Left lung (tissue), 10 donors: ENCODE data around the gene U2SURP. TPM values are rescaled to one million over a fixed set of nuclear protein-coding genes. Genes with fewer than 3 reads are reported as not detected.
A peak's percentile ranks its signal among the peaks of the same experiment; 100 is the strongest.

Experiments used
- ATAC-seq: fragments of 200-7000 bp; cut with Tn5 transposase; one replicate; pipeline ENCODE4 v1.9.1; 2020; ENCODE audit warnings: moderate library complexity
- DNase-seq, 4 donors: peaks; one replicate each; pipeline ENCODE4 v3.0.0-alpha.2; 2013 to 2020
- H3K27ac ChIP-seq, 2 donors: fragments of 200-600 bp; sonication (generic) in 1 of 2; one replicate each; pipeline versions ENCODE4 v1.5.0 to v1.8.0; 2020 to 2021
- H3K27me3 ChIP-seq, 2 donors: fragments of 200-600 bp; sonication (generic) in 1 of 2; one replicate each; pipeline versions ENCODE4 v1.5.0 to v1.8.0; 2020 to 2021
- H3K36me3 ChIP-seq, 2 donors: fragments of 200-600 bp; sonication (generic) in 1 of 2; one replicate each; pipeline versions ENCODE4 v1.5.0 to v1.8.0; 2020 to 2021
- H3K4me1 ChIP-seq, 2 donors: fragments of 200-600 bp; one replicate each; pipeline ENCODE4 v1.8.0; 2021
- H3K4me3 ChIP-seq, 2 donors: fragments of 200-600 bp; sonication (generic) in 1 of 2; one replicate each; pipeline versions ENCODE4 v1.5.0 to v1.8.0; 2020 to 2021; ENCODE audit warnings: mild to moderate bottlenecking in 1 of 2
- H3K9me3 ChIP-seq, 2 donors: fragments of 200-600 bp; sonication (generic) in 1 of 2; one replicate each; pipeline versions ENCODE4 v1.5.0 to v1.8.0; 2020 to 2021
- CTCF ChIP-seq, 2 donors: fragments of 200-600 bp; sonication (generic) in 1 of 2; IDR thresholded peaks; one replicate each; pipeline versions ENCODE4 v1.5.0 to v1.8.0; 2021; ENCODE audit warnings: antibody characterized with exemption in 2 of 2
- intact Hi-C, 2 donors: fragments of 100-400 bp; cut with DNase I; formaldehyde crosslinking; loops; one replicate each; pipeline versions ENCODE4 v1.11.2 to v1.14.2; 2022
- polyA plus RNA-seq, 6 donors: library from polyadenylated mRNA; unstranded; fragments of 120-200 nt; gene quantifications; one replicate each; pipeline ENCODE4 v1.2.1, GENCODE V29; 2013; ENCODE audit not compliant: insufficient read length in 6 of 6
- total RNA-seq, 2 donors: library from RNA; stranded (reverse); fragmentation: NEBNext Ultra II Directional; extraction: Animal tissue kit (Norgen Biotek cat#: 25700); gene quantifications; one replicate each; pipeline ENCODE4 v1.2.1, GENCODE V29; 2021
- donor health status: DM: no; HTN: yes; CAD: no.
- donor health status: DM: no; HTN: no; CAD: no.

The U2SURP gene
- total and polyA plus RNA-seq, 8 donors, result 54.3 to 223 (median 180) TPM

DNA sequence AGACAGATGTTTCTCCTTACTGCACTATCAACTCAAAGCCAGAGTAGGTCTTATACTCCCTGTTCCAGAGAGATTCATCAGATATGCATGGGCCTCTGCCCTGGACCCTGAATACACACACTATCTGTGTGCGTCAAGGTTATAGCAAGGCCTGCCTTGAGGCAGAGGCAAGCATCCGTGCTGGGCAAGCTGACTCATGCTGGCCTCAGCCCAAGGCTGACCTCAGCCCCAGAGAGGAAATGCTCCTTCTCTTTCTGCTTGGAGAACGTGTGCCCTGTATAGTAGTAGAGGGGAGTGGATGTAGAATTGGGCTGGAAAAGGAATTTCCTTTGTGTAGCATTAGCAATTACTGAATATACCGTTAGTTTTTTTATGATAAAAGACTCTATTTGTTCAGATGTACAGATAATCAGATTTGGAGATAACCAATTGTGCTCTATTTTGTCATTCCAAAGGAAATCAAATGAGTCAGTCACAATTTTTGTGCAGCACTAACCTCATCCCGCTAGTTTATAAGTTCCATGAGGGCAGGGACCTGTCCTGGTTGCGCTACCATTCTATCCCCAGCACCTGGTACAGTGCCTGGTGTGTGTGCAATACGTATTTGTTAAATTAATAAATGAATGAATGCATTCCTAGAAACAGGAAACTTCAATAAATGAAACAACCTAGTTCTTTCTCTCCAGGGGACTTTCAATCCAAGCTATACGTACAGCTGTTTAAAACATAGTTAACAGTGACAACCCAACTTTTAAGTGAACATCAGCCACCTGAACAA is 24.6 kb upstream of the U2SURP start:
- no peak overlapping the region for H3K4me3 ChIP-seq
- peak in 2 of 4 donors; percentile 83 to 86 for DNase-seq
- intact Hi-C loops, result no loop called here

DNA sequence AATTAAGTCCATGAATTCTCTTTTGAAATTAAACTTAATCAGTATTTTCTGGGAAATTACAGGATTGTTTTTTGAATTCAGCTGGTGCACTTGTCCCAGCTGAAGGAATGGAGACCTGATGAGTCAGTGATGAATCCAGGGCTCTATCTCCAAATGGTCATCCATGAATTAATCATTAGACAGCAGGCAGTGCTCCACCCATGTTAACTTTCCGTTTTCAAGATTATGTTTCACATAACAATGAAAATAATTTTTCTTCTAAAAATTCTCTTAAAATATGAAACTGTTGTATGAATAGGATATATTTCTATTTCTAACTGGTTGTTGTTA is 24.0 kb upstream of the U2SURP start:
- Histone ChIP-seq H3K36me3 (no peaks in the 10 kb centered on the region), H3K9me3 (no peaks in the 10 kb centered on the region), H3K4me1 (peaks cover 0 to 8% of the 10 kb centered on the region in 2 donors), H3K4me3 (no peak overlapping the region), H3K27ac (no peak overlapping the region), H3K27me3 (peaks cover 0 to 8% of the 10 kb centered on the region in 2 donors)
- no peak for DNase-seq
- no peak for ATAC-seq
- TF ChIP-seq CTCF (IDR thresholded peaks at IDR 0.05), result no peak
- intact Hi-C loops, result no loop called here

More for the DNA sequence above, 24.6 kb upstream of the U2SURP start:
- Histone ChIP-seq H3K27ac (no peak overlapping the region), H3K27me3 (peaks cover 0 to 8% of the 10 kb centered on the region in 2 donors), H3K36me3 (no peaks in the 10 kb centered on the region), H3K4me1 (peaks cover 0 to 8% of the 10 kb centered on the region in 2 donors), H3K9me3 (no peaks in the 10 kb centered on the region)
- ATAC-seq, result peak; percentile 97
- no peak for TF ChIP-seq CTCF (IDR thresholded peaks at IDR 0.05)

- Histone ChIP-seq H3K9me3 (no peaks in the 10 kb centered on the region), H3K27me3 (peaks cover 0 to 8% of the 10 kb centered on the region in 2 donors), H3K36me3 (no peaks in the 10 kb centered on the region), H3K4me1 (peaks cover 0 to 8% of the 10 kb centered on the region in 2 donors), H3K27ac (no peak overlapping the region), H3K4me3 (no peak overlapping the region)
- DNase-seq (no peak), ATAC-seq (peak; percentile 27)
- TF ChIP-seq CTCF (IDR thresholded peaks at IDR 0.05), result no peak
- intact Hi-C loops, result no loop called here
Measured at GRCh38 chr3:142981108-142981507, 20.3 kb upstream of the U2SURP start.

DNA sequence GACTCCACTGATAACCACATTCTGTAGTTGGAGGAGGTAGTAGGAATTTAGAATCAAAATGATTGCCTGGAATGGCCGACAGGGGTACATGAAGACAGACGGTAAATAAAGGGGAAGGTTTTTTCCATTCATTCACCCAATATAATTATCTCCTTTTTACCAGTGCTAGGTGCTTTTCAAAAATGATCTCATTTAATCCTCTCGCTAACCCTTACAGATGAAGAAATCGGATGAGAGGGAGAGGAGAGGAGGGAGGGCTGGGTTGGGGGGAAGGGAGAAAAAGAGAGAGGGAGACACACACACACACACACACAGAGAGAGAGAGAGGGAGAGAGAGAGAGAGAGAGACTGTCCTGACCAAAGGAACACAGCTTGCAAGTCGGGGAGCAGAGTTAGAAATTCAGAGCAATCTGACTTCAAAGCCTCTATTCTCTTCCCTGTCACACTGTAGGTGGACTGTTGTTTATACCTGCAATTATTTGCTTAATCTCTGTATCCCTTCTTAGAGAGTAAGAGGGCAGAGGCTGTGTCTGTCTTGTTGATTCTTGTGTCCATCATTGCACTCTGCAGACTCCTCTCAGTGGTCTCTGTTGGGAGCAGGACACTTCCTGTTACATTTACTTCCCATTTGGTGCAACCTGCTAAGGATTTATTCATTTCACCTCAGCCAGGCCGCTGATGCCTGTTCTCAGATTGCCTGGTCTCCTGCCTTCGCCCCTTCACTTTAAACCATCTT is 19.2 kb upstream of the U2SURP start:
- intact Hi-C loops, result no loop called here
- no peaks in the 10 kb centered on the region for H3K9me3 ChIP-seq
- peaks cover 0 to 8% of the 10 kb centered on the region in 2 donors for H3K27me3 ChIP-seq
- no peaks in the 10 kb centered on the region for H3K4me1 ChIP-seq
- ATAC-seq, result no peak
- DNase-seq, result no peak
- no peak overlapping the region for H3K27ac ChIP-seq
- no peak overlapping the region for H3K4me3 ChIP-seq
- no peak for TF ChIP-seq CTCF (IDR thresholded peaks at IDR 0.05)
- H3K36me3 ChIP-seq, result no peaks in the 10 kb centered on the region

DNA sequence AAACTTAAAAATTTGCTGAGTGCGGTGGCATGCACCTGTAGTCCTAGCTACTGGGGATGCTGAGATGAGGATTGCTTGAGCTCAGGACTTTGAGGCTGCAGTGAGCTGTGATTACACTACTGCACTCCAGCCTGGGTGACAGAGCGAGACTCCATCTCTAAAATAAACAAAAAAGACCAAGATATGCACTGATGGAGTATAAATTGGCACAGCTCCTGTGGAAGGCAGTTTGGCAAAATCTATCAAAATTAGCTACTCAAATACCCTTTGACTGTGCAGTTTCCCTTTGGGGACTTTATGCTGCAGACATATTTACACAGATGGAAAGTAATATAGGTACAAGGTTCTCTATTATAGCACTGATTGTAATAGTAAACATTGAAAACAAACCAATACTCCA is 18.1 kb upstream of the U2SURP start:
- intact Hi-C loops, result no loop called here
- TF ChIP-seq CTCF (IDR thresholded peaks at IDR 0.05), result no peak
- Histone ChIP-seq H3K27me3 (peaks cover 0 to 8% of the 10 kb centered on the region in 2 donors), H3K36me3 (no peaks in the 10 kb centered on the region), H3K4me1 (no peaks in the 10 kb centered on the region), H3K4me3 (no peak overlapping the region), H3K9me3 (no peaks in the 10 kb centered on the region), H3K27ac (no peak overlapping the region)
- no peak for ATAC-seq
- no peak for DNase-seq
